ENCODE measurements around the gene TP53I13.

DNA sequence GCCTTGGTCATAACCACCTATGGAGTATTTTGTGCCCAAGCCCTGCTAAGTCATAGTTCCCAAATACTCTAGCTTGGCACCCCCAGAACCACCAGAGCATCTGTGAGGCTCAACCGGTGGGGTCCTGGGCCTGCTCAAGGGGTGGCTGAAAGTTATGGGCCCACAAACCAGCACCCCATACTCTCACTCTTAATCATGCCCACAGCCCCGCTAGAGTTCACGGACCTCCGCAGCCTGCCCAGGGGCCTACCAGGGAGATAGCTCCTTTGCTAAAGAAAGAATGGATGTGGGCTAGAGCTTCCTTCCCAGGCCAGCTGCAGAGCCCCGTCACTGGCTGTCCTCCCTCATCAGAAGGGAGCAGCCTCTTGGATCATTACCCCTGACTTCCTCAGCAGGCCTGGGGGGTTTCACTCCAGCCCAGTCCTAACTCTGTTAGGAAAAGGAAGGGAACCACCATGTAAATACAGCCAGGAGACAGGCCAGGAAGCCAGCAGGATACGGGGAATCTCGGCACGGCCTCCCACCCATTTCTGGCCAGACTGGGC is 19.6 kb downstream of the TP53I13 start:
- TF ChIP-seq POLR2AphosphoS5 (IDR thresholded peaks at IDR 0.05; ENCODE audit: low read depth, low read length) (no peak), POLR2A (IDR thresholded peaks at IDR 0.05; ENCODE audit: low read depth, low read length) (no peak)
